ENCODE results near the gene OR51F2. TPM values are rescaled to one million over a fixed set of nuclear protein-coding genes. Genes with fewer than 3 reads are reported as not detected.

The OR51F2 gene
- total and polyA plus RNA-seq, 2 of the 13 experiments (the other 11 are each of a cell fraction or from before 2014, with no cell fraction given) = not detected

DNA sequence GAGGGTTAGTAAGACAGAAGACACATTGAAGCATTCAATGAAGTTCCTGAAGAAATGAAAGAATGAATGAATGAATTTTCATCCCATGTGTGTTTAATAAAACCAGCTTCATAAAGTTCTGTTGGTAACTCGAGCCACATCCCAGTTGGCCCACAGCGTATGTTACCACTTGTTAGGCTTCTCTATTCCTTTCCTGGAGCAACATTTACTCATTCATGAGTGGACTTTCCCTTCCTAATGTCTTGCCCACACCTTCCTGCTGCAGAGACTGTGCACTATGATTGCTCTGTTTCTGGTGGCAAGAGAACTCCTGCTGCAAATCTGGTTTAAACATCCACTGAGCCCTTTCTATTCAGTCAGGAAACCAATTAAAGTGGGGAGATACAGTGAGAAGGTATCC is 23.9 kb upstream of the OR51F2 start:
- Histone ChIP-seq H3K27me3 (ENCODE audit: control insufficient read depth in 1 of 2, insufficient read depth in 2 of 2, low read length in 2 of 2) (peaks cover 0 to 4% of the 10 kb centered on the region in 2 experiments; a peak in 1 of 5 replicates), H3K4me3 (replicated peaks in 1 of 3; ENCODE audit: insufficient read depth in 1 of 3, low read depth in 2 of 3, low read length in 3 of 3) (no peak overlapping the region), H2AFZ (ENCODE audit: low read length) (no peak overlapping the region), H3K4me1 (ENCODE audit: insufficient read depth, low read length) (no peaks in the 10 kb centered on the region), H3K27ac (ENCODE audit: extremely low read length, insufficient read depth, low read length) (no peak overlapping the region), H3K9me3 (ENCODE audit: low read length) (no peaks in the 10 kb centered on the region), H3K4me2 (ENCODE audit: low read depth, low read length) (no peak overlapping the region), H4K20me1 (ENCODE audit: insufficient read depth, low read length) (no peaks in the 10 kb centered on the region), H3K9ac (ENCODE audit: insufficient read depth, low read depth, low read length) (no peak overlapping the region), H3K79me2 (ENCODE audit: insufficient read depth, low read length) (no peaks in the 10 kb centered on the region), H3K36me3 (replicated peaks in 1 of 2; ENCODE audit: control insufficient read depth in 1 of 2, insufficient read depth in 2 of 2, low read length in 2 of 2) (no peaks in the 10 kb centered on the region)
- BruUV-seq (replicated peaks) = no TSS peak
- WGBS (ENCODE audit: low lambda C conversion rate) = 7% methylated on average over 1 of the region's 2 CpGs
- ChIA-PET CTCF (ENCODE audit: low intra/inter-chr PET ratio, low total read pairs) (no interaction called here), POLR2A (no interaction called here)
- intact Hi-C loops (cut with micrococcal nuclease; ENCODE audit: unreplicated experiment) (no loop called here), in situ Hi-C loops (cut with HindIII; ENCODE audit: extremely low pct_ligation_motif_present, low pct_unique_long_range_greater_than_20kb) (no loop called here)
- DNase-seq (ENCODE audit: low spot score) (no peak), FAIRE-seq (no peak), ATAC-seq (no peak)
- TF ChIP-seq ZNF10 (CRISPR knock-in tag; IDR thresholded peaks at IDR 0.05; ENCODE audit: borderline replicate concordance, low read depth) (no peak), GATAD1 (CRISPR knock-in tag; IDR thresholded peaks at IDR 0.05) (no peak), ZNF607 (CRISPR knock-in tag; IDR thresholded peaks at IDR 0.05; ENCODE audit: borderline replicate concordance) (no peak), U2AF1 (optimal IDR thresholded peaks at IDR 0.05; ENCODE audit: low read depth, low read length) (no peak), EZH2 (conservative IDR thresholded peaks at IDR 0.05; ENCODE audit: low read depth, low read length) (no peak), ZNF570 (CRISPR knock-in tag; IDR thresholded peaks at IDR 0.05; ENCODE audit: borderline replicate concordance) (no peak), FLYWCH1 (CRISPR knock-in tag; IDR thresholded peaks at IDR 0.05) (no peak), ZFP41 (CRISPR knock-in tag; IDR thresholded peaks at IDR 0.05; ENCODE audit: borderline replicate concordance) (no peak), ZNF180 (CRISPR knock-in tag; IDR thresholded peaks at IDR 0.05; ENCODE audit: borderline replicate concordance, low read depth) (no peak), ZNF205 (CRISPR knock-in tag; IDR thresholded peaks at IDR 0.05) (no peak)
- TF ChIP-seq, protein P1, sequence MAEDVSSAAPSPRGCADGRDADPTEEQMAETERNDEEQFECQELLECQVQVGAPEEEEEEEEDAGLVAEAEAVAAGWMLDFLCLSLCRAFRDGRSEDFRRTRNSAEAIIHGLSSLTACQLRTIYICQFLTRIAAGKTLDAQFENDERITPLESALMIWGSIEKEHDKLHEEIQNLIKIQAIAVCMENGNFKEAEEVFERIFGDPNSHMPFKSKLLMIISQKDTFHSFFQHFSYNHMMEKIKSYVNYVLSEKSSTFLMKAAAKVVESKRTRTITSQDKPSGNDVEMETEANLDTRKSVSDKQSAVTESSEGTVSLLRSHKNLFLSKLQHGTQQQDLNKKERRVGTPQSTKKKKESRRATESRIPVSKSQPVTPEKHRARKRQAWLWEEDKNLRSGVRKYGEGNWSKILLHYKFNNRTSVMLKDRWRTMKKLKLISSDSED (CRISPR knock-in tag; IDR thresholded peaks at IDR 0.05) = no peak
- TF ChIP-seq, protein P2, sequence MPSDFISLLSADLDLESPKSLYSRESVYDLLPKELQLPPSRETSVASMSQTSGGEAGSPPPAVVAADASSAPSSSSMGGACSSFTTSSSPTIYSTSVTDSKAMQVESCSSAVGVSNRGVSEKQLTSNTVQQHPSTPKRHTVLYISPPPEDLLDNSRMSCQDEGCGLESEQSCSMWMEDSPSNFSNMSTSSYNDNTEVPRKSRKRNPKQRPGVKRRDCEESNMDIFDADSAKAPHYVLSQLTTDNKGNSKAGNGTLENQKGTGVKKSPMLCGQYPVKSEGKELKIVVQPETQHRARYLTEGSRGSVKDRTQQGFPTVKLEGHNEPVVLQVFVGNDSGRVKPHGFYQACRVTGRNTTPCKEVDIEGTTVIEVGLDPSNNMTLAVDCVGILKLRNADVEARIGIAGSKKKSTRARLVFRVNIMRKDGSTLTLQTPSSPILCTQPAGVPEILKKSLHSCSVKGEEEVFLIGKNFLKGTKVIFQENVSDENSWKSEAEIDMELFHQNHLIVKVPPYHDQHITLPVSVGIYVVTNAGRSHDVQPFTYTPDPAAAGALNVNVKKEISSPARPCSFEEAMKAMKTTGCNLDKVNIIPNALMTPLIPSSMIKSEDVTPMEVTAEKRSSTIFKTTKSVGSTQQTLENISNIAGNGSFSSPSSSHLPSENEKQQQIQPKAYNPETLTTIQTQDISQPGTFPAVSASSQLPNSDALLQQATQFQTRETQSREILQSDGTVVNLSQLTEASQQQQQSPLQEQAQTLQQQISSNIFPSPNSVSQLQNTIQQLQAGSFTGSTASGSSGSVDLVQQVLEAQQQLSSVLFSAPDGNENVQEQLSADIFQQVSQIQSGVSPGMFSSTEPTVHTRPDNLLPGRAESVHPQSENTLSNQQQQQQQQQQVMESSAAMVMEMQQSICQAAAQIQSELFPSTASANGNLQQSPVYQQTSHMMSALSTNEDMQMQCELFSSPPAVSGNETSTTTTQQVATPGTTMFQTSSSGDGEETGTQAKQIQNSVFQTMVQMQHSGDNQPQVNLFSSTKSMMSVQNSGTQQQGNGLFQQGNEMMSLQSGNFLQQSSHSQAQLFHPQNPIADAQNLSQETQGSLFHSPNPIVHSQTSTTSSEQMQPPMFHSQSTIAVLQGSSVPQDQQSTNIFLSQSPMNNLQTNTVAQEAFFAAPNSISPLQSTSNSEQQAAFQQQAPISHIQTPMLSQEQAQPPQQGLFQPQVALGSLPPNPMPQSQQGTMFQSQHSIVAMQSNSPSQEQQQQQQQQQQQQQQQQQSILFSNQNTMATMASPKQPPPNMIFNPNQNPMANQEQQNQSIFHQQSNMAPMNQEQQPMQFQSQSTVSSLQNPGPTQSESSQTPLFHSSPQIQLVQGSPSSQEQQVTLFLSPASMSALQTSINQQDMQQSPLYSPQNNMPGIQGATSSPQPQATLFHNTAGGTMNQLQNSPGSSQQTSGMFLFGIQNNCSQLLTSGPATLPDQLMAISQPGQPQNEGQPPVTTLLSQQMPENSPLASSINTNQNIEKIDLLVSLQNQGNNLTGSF (CRISPR knock-in tag; IDR thresholded peaks at IDR 0.05) = no peak
- TF ChIP-seq, protein P3, sequence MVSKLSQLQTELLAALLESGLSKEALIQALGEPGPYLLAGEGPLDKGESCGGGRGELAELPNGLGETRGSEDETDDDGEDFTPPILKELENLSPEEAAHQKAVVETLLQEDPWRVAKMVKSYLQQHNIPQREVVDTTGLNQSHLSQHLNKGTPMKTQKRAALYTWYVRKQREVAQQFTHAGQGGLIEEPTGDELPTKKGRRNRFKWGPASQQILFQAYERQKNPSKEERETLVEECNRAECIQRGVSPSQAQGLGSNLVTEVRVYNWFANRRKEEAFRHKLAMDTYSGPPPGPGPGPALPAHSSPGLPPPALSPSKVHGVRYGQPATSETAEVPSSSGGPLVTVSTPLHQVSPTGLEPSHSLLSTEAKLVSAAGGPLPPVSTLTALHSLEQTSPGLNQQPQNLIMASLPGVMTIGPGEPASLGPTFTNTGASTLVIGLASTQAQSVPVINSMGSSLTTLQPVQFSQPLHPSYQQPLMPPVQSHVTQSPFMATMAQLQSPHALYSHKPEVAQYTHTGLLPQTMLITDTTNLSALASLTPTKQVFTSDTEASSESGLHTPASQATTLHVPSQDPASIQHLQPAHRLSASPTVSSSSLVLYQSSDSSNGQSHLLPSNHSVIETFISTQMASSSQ (IDR thresholded peaks at IDR 0.05; ENCODE audit: low read depth) = no peak
- TF ChIP-seq, protein P3 (CRISPR knock-in tag; IDR thresholded peaks at IDR 0.05; ENCODE audit: borderline replicate concordance) = no peak

All from HepG2 (cell line).